Neutrophil (primary cell): ENCODE measurements around the gene CALCA.

ENCODE experiments used
- H3K27ac ChIP-seq: fragments of 200-600 bp; sonication (generic); 2 replicates; pipeline ENCODE4 v1.5.1; 2016; ENCODE audit warnings: mild to moderate bottlenecking, moderate library complexity
- H3K27me3 ChIP-seq: fragments of 200-600 bp; sonication (generic); 2 replicates; pipeline ENCODE4 v1.6.0; 2016; ENCODE audit warnings: mild to moderate bottlenecking
- H3K36me3 ChIP-seq: fragments of 200-600 bp; sonication (generic); 2 replicates; pipeline ENCODE4 v1.5.1; 2017
- H3K4me1 ChIP-seq, 2 experiments: fragments of 200-600 bp in 1 of 2; sonication (generic) in 1 of 2; 1 replicate in 1 of 2; 2 replicates in 1 of 2; pipeline versions ENCODE4 v1.5.1 to v1.6.1; 2013 to 2016; ENCODE audit warnings: low read depth in 1 of 2, low read length in 1 of 2, mild to moderate bottlenecking in 1 of 2, moderate library complexity in 1 of 2; ENCODE audit not compliant: control insufficient read depth in 1 of 2, insufficient read depth in 1 of 2
- H3K4me3 ChIP-seq, 2 experiments: fragments of 200-600 bp in 1 of 2; sonication (generic) in 1 of 2; 1 replicate in 1 of 2; 2 replicates in 1 of 2; pipeline ENCODE4 v1.5.1; 2013 to 2016; ENCODE audit warnings: low read depth in 1 of 2, low read length in 1 of 2, mild to moderate bottlenecking in 1 of 2, moderate library complexity in 1 of 2
- H3K9me3 ChIP-seq: fragments of 200-600 bp; sonication (generic); 2 replicates; pipeline ENCODE4 v1.5.1; 2016
- TF ChIP-seq, protein P1 (sequence below): fragments of 200-600 bp; sonication (generic); IDR thresholded peaks from 2 replicates; pipeline ENCODE4 v1.5.1; 2016; ENCODE audit warnings: antibody characterized with exemption

The CALCA gene

DNA sequence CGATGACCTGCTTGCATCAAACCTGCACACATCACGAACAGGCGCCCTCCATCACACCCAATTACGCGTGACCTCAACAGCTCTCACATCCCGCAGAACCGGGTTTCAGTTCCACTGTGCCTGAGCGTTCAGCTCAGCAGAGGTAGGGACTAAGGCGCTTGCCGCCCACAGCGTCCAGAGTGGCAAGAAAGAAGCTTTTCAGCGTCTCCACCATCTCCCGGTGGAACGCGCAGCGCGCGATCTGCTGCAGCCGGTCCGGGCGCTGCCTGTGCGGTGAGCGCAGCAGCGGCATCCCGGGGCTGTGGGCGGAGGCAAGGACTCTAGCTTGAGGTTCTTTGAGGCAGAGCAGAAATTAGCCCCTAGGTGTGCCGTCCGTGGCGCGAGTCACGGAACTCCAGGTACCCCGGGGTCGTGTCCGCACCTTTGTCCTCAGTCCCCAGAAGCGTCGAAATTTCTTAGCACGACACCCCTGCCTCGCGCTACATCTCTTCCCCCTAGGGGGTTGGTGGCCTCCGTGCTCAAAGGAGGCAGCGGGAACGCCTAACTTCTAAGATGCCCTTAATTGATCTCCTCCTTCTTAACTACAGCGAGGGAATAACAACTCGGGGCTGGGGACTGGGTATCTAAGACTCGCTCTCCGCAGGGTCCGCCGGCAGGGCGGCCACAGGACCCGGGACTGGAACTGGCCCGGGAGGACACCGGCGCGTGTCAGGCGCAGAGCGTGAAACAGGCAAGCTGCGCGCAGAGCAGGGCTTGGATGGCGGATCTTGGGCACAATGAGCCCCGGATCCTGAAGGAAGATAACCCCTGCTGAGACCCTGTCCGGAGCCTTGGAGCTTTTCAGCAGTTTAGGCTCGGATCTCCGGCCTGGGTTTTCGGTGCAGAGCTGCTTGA, 1.7 kb upstream of the CALCA start:
- TF ChIP-seq, protein P1, sequence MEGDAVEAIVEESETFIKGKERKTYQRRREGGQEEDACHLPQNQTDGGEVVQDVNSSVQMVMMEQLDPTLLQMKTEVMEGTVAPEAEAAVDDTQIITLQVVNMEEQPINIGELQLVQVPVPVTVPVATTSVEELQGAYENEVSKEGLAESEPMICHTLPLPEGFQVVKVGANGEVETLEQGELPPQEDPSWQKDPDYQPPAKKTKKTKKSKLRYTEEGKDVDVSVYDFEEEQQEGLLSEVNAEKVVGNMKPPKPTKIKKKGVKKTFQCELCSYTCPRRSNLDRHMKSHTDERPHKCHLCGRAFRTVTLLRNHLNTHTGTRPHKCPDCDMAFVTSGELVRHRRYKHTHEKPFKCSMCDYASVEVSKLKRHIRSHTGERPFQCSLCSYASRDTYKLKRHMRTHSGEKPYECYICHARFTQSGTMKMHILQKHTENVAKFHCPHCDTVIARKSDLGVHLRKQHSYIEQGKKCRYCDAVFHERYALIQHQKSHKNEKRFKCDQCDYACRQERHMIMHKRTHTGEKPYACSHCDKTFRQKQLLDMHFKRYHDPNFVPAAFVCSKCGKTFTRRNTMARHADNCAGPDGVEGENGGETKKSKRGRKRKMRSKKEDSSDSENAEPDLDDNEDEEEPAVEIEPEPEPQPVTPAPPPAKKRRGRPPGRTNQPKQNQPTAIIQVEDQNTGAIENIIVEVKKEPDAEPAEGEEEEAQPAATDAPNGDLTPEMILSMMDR = no peak
- Histone ChIP-seq H3K27me3 (peaks cover 100% of the 10 kb centered on the region), H3K4me3 (no peak overlapping the region), H3K9me3 (no peaks in the 10 kb centered on the region), H3K36me3 (no peaks in the 10 kb centered on the region), H3K27ac (no peak overlapping the region), H3K4me1 (peaks cover 0 to 11% of the 10 kb centered on the region in 2 experiments)

DNA sequence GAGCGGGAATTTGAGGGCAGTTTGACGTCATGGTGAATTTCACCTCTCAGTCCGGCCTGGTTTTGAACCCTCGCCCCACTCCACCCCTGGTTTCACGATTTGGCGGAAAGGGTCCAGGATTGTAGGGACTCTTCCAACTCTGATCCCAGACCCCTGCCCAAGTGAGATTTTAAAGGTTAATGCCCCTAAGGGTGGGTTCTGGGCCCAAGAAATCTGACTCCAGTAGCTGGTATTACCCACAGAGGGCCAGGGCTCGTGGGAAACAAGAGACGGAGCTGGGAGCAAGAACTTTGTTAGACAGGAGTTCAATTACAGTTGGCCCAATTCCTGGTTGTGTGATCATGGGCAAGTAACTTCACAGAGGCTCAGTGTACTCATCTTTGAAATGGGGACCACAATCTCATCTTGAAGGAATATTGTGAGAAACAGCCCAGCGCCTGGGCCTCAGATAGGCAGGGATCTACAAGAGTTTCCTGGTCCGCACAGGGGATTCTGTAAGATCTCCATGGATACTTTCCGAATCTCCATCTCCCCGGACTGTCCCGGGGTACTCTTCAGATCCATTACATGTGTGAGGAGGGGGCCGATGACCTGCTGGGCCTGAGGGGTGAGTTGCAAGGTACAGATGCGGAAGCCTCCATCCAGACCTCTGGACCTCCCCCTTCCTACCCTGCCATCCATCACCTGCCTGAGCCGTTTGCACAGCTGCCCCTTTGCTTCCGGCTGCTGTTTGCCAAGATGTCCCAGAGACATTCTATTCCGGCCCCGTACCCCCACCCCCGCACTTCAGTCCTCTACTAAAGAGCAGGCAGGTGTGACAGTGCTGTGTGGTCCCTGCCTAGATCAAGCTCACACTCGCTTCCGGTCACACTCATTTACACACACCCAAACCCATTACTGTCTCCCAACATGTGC, 687 bp upstream of the CALCA start:
- no peak overlapping the region for H3K4me3 ChIP-seq
- TF ChIP-seq, protein P1 = no peak
- peaks cover 100% of the 10 kb centered on the region for H3K27me3 ChIP-seq
- no peak overlapping the region for H3K27ac ChIP-seq
- H3K4me1 ChIP-seq = peaks cover 0 to 11% of the 10 kb centered on the region in 2 experiments
- H3K9me3 ChIP-seq = no peaks in the 10 kb centered on the region
- no peaks in the 10 kb centered on the region for H3K36me3 ChIP-seq

- TF ChIP-seq, protein P1 = no peak
- H3K27me3 ChIP-seq = peaks cover 99% of the 10 kb centered on the region
Observed at GRCh38 chr11:14969901-14970323, 2.2 kb downstream of the CALCA start.

GRCh38 chr11:14967581-14968243, 4.4 kb downstream of the CALCA start:
- peaks cover 77% of the 10 kb centered on the region for H3K27me3 ChIP-seq
- H3K4me3 ChIP-seq = no peak overlapping the region
- H3K9me3 ChIP-seq = no peaks in the 10 kb centered on the region
- no peaks in the 10 kb centered on the region for H3K4me1 ChIP-seq
- no peaks in the 10 kb centered on the region for H3K36me3 ChIP-seq
- TF ChIP-seq, protein P1 = no peak
- H3K27ac ChIP-seq = no peak overlapping the region

More at GRCh38 chr11:14969901-14970323, 2.2 kb downstream of the CALCA start:
- Histone ChIP-seq H3K9me3 (no peaks in the 10 kb centered on the region), H3K36me3 (no peaks in the 10 kb centered on the region), H3K4me1 (peaks cover 0 to 11% of the 10 kb centered on the region in 2 experiments), H3K27ac (no peak overlapping the region), H3K4me3 (no peak overlapping the region)

DNA sequence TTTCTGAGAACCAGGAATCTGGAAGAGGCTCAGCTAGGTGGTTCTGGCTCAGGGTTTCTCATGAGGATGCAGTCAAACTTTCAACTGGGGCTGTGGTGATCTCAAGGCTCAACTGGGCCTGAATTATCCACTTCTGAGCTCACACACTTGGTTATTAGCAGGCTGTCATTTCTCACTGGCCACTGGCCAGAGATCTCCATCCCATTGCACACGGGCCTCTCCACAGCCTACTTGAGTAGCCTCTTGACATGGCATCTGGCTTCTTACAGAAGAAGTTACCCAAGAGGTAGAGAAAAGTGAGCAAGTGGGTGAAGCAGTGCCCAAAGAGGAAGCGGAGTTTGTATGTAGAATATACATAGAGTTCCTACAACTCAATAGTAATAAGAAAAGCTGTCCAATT, 16.0 kb downstream of the CALCA start:
- Histone ChIP-seq H3K27ac (no peak overlapping the region), H3K27me3 (peaks cover 47% of the 10 kb centered on the region), H3K4me1 (no peaks in the 10 kb centered on the region), H3K36me3 (no peaks in the 10 kb centered on the region), H3K9me3 (no peaks in the 10 kb centered on the region), H3K4me3 (no peak overlapping the region)
- TF ChIP-seq, protein P1 = no peak
